ENCODE data around the gene ARL13B. TPM values are rescaled to one million over a fixed set of nuclear protein-coding genes. Genes with fewer than 3 reads are reported as not detected.

ARL13B gene
- total and polyA plus RNA-seq, 3 experiments from 2014 or later: 6.5 to 18.0 (median 13.7) TPM

DNA sequence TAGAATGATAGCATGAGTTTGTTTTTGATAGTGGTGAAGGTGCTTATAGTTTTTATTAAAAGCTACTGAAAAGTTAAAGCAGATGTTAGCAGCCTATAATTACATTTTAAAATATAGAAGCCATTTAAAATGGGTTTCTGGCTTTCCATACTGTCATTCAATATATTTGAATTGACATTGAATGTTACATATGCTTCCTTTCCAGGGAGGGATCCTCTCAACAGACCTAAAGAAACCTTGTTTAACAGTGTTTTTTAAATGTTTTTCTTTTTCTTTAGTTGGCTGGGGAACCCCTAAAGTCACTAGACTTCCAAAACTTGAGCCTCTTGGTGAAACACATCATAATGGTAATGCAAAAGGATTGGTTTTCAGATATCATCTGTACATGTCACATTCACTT is 70.6 kb downstream of the ARL13B start:
- POLR2A ChIA-PET: no interaction called here
- CTCF ChIA-PET: interaction anchor here (0.8 to 2.7 kb wide), 2 partner anchors 12 to 45 kb away, joined by 3 to 9 read pairs; partner anchors contain the start of genes DHFR2 and NSUN3

DNA sequence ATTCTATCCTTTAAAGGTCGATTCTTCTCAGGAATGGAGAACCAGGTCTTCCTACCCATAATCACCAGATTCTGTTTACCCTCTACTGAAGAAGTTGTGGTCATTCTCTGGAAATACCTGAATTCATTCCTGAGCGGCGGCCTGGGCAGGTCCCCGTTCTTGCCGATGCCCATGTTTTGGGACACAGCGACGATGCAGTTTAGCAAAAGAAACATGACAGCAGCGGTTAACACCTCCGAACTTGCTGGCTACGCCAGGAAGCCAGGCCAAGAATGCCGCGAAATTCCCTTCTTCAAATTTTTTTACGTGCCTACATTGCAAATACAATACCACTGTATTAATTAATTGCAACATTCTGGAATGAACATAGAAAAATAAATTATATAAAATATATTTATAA is 81.3 kb downstream of the ARL13B start:
- H3K9me3 Mint-ChIP-seq: no peaks in the 10 kb centered on the region
- POLR2A ChIA-PET: no interaction called here
- CTCF ChIA-PET: interaction anchor here (1.8 to 2.3 kb wide), 2 partner anchors 8 to 56 kb away, joined by 6 to 7 read pairs; no protein-coding TSS in a partner anchor
- no peak overlapping the region for H3K27ac ChIP-seq (ENCODE audit: low read depth, low read length)
- H3K36me3 Mint-ChIP-seq: peaks cover 0 to 47% (median under 1%) of the 10 kb centered on the region in 3 donors
- H3K27me3 ChIP-seq (ENCODE audit: insufficient read depth, low read length, poor library complexity, severe bottlenecking): no peaks in the 10 kb centered on the region
- H3K9me3 ChIP-seq (ENCODE audit: low read length): no peaks in the 10 kb centered on the region
- peaks cover 38 to 58% (median 41%) of the 10 kb centered on the region in 3 donors for H3K4me1 Mint-ChIP-seq
- H3K4me1 ChIP-seq (ENCODE audit: insufficient read depth, low read length): peaks cover 28% of the 10 kb centered on the region
- H3K4me3 ChIP-seq (ENCODE audit: low read length): no peak overlapping the region
- H3K4me3 Mint-ChIP-seq: peak overlapping the region in 1 of 7 donors; percentile 51
- H3K36me3 ChIP-seq (ENCODE audit: insufficient read depth, low read length): no peaks in the 10 kb centered on the region
- no peak for DNase-seq
- H3K27ac Mint-ChIP-seq: peak overlapping the region in 1 of 8 donors; percentile 65
- H3K27me3 Mint-ChIP-seq: no peaks in the 10 kb centered on the region

More for the DNA sequence above, 70.6 kb downstream of the ARL13B start:
- Histone ChIP-seq H3K27me3 (ENCODE audit: insufficient read depth, low read length, poor library complexity, severe bottlenecking) (no peaks in the 10 kb centered on the region), H3K36me3 (ENCODE audit: insufficient read depth, low read length) (no peaks in the 10 kb centered on the region), H3K4me1 (ENCODE audit: insufficient read depth, low read length) (no peaks in the 10 kb centered on the region), H3K9me3 (ENCODE audit: low read length) (no peaks in the 10 kb centered on the region), H3K27ac (ENCODE audit: low read depth, low read length) (no peak overlapping the region), H3K4me3 (ENCODE audit: low read length) (no peak overlapping the region)
- Mint-ChIP-seq H3K27ac (no peak overlapping the region), H3K27me3 (no peaks in the 10 kb centered on the region), H3K4me1 (no peaks in the 10 kb centered on the region), H3K9me3 (no peaks in the 10 kb centered on the region), H3K36me3 (peaks cover 0 to 7% (median 5%) of the 10 kb centered on the region in 3 donors), H3K4me3 (no peak overlapping the region)
- DNase-seq: no peak

DNA sequence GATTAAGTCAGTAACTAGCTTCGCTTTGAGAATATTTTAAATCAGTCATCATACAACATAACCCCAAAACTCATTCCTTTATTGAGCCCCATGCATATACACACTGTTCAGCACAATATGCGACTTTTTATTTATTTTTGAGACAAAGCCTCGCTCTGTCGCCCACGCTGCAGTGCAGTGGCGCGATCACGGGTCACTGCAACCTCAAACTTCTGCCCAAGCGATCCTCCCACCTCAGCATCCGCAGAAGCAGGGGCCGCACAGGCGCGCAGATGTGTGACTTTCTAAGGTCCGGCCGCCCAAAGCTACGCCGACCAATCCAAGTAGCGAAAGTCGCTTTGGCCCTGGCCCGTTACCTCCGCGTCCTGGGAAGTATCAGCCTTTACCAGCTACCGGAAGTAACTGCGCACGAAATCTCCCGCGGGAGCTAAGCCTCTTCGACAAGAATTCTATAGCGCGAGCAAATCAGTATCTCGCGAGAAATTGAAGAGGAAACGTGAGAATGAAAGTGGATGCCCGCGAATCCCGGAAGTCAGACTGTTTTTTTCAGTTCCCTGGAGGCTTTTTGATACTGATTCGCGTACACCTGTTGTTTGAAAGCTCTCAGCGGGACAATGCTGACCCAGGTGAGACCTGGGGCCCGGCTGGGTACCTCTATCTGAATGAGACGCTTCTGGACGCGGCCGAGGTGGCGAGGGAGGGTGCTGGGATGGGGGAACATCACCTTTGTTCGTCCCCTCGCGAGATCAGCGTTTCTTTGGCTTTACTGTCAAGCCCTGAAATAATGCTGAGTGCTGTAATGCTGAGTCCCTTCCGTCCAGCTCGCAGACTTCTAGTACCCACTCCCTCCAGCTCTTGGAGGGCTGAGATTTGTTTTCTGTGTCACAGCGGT is 82.8 kb downstream of the ARL13B start, which contains the start of the genes DHFR2 and NSUN3:
Gene DHFR2, minus strand, starts transcription at position 404 of the 892 bp plus-strand sequence. CDS start 1,405 bp downstream, outside the sequence.
Gene NSUN3, plus strand, starts transcription at position 549 of the 892 bp plus-strand sequence. Its CDS starts 66 bp downstream, at position 615.
- H3K4me1 ChIP-seq (ENCODE audit: insufficient read depth, low read length): peaks cover 28% of the 10 kb centered on the region
- POLR2A ChIA-PET: interaction anchor here (2.3 to 2.4 kb wide), 2 partner anchors 18 to 83 kb away, joined by 8 to 9 read pairs; partner anchors contain the start of gene ARL13B

DNA sequence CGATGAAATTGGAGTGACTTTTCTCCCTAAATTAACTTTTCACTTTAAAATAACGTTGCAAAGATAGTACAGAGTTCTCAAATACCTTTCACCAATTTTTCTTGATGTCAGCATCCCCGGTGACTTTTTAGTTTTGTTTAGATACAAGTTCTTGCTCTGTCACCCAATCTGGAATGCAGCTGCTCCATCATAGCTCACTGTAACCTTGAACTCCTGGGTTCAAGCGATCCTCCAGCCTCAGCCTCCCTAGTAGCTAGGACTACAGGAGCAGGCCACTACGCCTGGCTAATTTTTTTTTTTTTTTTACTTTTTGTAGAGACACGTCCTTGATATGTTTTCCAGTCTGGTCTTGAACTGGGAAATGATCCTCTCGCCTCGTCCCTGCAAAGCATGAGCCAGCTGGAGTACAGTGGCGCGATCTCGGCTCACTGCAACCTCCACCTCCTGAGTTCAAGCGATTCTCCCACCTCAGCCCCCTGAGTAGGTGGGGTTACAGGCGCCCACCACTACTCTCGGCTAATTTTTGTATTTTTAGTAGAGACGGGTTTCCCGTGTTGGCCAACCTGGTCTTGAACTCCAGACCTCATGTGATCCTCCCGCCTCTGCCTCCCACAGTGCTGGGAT is 83.7 kb downstream of the ARL13B start:
- peaks cover 11% of the 10 kb centered on the region for H3K36me3 ChIP-seq (ENCODE audit: insufficient read depth, low read length)
- Mint-ChIP-seq H3K36me3 (peaks cover 3 to 53% (median 5%) of the 10 kb centered on the region in 3 donors), H3K4me3 (peak overlapping the region; percentile 93 to 100 (median 99)), H3K9me3 (no peaks in the 10 kb centered on the region), H3K4me1 (peaks cover 52 to 74% (median 64%) of the 10 kb centered on the region in 3 donors), H3K27me3 (no peaks in the 10 kb centered on the region), H3K27ac (peak overlapping the region; percentile 93 to 100 (median 100))
- no peak for DNase-seq
- CTCF ChIA-PET: interaction anchor here (1.0 to 2.6 kb wide), 3 partner anchors 14 to 84 kb away, joined by 3 to 9 read pairs (median 4); partner anchors contain the start of gene ARL13B
- POLR2A ChIA-PET: interaction anchor here (2.3 to 2.4 kb wide), 2 partner anchors 17 to 84 kb away, joined by 8 to 9 read pairs; partner anchors contain the start of gene ARL13B
- peak overlapping the region; percentile 95 for H3K27ac ChIP-seq (ENCODE audit: low read depth, low read length)
- no peaks in the 10 kb centered on the region for H3K27me3 ChIP-seq (ENCODE audit: insufficient read depth, low read length, poor library complexity, severe bottlenecking)
- no peaks in the 10 kb centered on the region for H3K9me3 ChIP-seq (ENCODE audit: low read length)
- peaks cover 28% of the 10 kb centered on the region for H3K4me1 ChIP-seq (ENCODE audit: insufficient read depth, low read length)
- H3K4me3 ChIP-seq (ENCODE audit: low read length): peak overlapping the region; percentile 84

More for the DNA sequence above, 82.8 kb downstream of the ARL13B start, which contains the start of the genes DHFR2 and NSUN3:
- Mint-ChIP-seq H3K27me3 (no peaks in the 10 kb centered on the region), H3K27ac (peak within 1 kb of the TSS; percentile 93 to 100 (median 100)), H3K4me1 (peaks cover 51 to 72% (median 55%) of the 10 kb centered on the region in 3 donors), H3K9me3 (no peaks in the 10 kb centered on the region), H3K4me3 (peak within 1 kb of the TSS; percentile 93 to 100 (median 99)), H3K36me3 (peaks cover under 1 to 55% (median 5%) of the 10 kb centered on the region in 3 donors)
- CTCF ChIA-PET: interaction anchor here (0.8 to 2.6 kb wide), 5 partner anchors 13 to 83 kb away, joined by 3 to 9 read pairs (median 4); partner anchors contain the start of gene ARL13B
- peak; percentile 72 to 94 (median 91) for DNase-seq
- no peaks in the 10 kb centered on the region for H3K9me3 ChIP-seq (ENCODE audit: low read length)
- H3K27ac ChIP-seq (ENCODE audit: low read depth, low read length): peak within 1 kb of the TSS; percentile 95
- peaks cover 11% of the 10 kb centered on the region for H3K36me3 ChIP-seq (ENCODE audit: insufficient read depth, low read length)
- H3K27me3 ChIP-seq (ENCODE audit: insufficient read depth, low read length, poor library complexity, severe bottlenecking): no peaks in the 10 kb centered on the region
- H3K4me3 ChIP-seq (ENCODE audit: low read length): peak within 1 kb of the TSS; percentile 84

DNA sequence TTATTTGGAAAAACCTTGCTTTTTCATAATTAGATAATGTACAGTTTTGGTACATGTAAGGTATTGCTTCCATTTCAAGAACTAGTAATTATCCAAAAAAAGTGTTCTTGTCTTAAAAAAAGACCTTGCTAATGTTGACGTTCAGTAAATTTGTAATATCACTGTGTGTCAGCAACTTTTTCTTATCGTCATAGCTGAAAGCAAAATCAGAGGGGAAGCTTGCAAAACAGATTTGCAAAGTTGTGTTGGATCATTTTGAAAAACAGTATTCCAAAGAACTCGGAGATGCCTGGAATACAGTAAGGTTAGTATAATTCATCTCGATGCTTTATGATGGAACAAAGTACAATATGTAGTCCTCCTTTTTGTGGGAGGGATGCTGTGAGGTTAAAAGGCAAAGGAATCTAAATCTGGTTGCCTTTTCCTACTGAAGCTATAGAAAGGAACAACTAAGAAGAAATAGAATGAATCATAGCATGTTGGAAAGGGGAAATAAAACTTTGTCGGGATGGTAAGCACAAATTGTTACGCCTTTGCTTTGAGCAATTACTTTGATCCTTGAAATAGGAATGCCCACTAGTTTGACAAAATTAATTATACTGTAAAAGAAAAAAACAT is 84.4 kb downstream of the ARL13B start:
- H3K27ac Mint-ChIP-seq: peak overlapping the region; percentile 93 to 100 (median 100)
- Histone ChIP-seq H3K4me3 (ENCODE audit: low read length) (peak overlapping the region; percentile 84), H3K36me3 (ENCODE audit: insufficient read depth, low read length) (peaks cover 11% of the 10 kb centered on the region), H3K27ac (ENCODE audit: low read depth, low read length) (peak overlapping the region; percentile 95), H3K4me1 (ENCODE audit: insufficient read depth, low read length) (peaks cover 28% of the 10 kb centered on the region), H3K9me3 (ENCODE audit: low read length) (no peaks in the 10 kb centered on the region), H3K27me3 (ENCODE audit: insufficient read depth, low read length, poor library complexity, severe bottlenecking) (no peaks in the 10 kb centered on the region)
- POLR2A ChIA-PET: interaction anchor here (2.3 to 2.4 kb wide), 2 partner anchors 16 to 85 kb away, joined by 8 to 9 read pairs; partner anchors contain the start of gene ARL13B
- no peaks in the 10 kb centered on the region for H3K27me3 Mint-ChIP-seq
- no peak for DNase-seq
- peak overlapping the region; percentile 93 to 100 (median 99) for H3K4me3 Mint-ChIP-seq
- H3K9me3 Mint-ChIP-seq: no peaks in the 10 kb centered on the region
- CTCF ChIA-PET: interaction anchor here (2.6 kb wide), 1 partner anchor 14 kb away, joined by 9 read pairs; no protein-coding TSS in a partner anchor
- peaks cover 3 to 55% (median 8%) of the 10 kb centered on the region in 3 donors for H3K36me3 Mint-ChIP-seq
- H3K4me1 Mint-ChIP-seq: peaks cover 56 to 82% (median 71%) of the 10 kb centered on the region in 3 donors

DNA sequence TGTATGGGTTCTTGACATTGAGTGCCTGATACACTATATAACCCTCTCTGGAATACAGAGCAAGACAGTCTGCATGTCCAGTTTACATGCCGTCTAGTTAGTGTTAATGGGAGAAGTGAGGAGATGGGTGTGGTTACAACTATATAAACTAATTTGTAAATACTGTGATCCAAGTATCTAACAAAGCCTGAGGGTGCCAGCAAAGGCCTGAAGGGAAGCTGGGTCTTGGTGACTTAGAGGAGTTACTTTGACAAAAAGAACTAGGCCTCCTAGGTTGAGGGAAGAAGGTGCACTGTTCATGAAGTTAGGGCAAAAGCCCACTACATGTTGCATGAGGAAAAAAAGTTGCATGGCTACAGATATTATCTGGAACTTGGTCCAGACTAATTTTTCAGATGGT is 85.2 kb downstream of the ARL13B start:
- no peak overlapping the region for H3K4me3 ChIP-seq (ENCODE audit: low read length)
- Mint-ChIP-seq H3K4me3 (peak overlapping the region in 6 of 7 donors; percentile 6 to 78 (median 34)), H3K36me3 (peaks cover 3 to 54% (median 9%) of the 10 kb centered on the region in 3 donors), H3K27ac (peak overlapping the region in 7 of 8 donors; percentile 1 to 91 (median 45)), H3K9me3 (no peaks in the 10 kb centered on the region), H3K4me1 (peaks cover 57 to 86% (median 76%) of the 10 kb centered on the region in 3 donors), H3K27me3 (no peaks in the 10 kb centered on the region)
- peaks cover 28% of the 10 kb centered on the region for H3K4me1 ChIP-seq (ENCODE audit: insufficient read depth, low read length)
- H3K9me3 ChIP-seq (ENCODE audit: low read length): no peaks in the 10 kb centered on the region
- no peaks in the 10 kb centered on the region for H3K27me3 ChIP-seq (ENCODE audit: insufficient read depth, low read length, poor library complexity, severe bottlenecking)
- no peak overlapping the region for H3K27ac ChIP-seq (ENCODE audit: low read depth, low read length)
- CTCF ChIA-PET: no interaction called here
- no peak for DNase-seq
- peaks cover 11% of the 10 kb centered on the region for H3K36me3 ChIP-seq (ENCODE audit: insufficient read depth, low read length)
- POLR2A ChIA-PET: no interaction called here

DNA sequence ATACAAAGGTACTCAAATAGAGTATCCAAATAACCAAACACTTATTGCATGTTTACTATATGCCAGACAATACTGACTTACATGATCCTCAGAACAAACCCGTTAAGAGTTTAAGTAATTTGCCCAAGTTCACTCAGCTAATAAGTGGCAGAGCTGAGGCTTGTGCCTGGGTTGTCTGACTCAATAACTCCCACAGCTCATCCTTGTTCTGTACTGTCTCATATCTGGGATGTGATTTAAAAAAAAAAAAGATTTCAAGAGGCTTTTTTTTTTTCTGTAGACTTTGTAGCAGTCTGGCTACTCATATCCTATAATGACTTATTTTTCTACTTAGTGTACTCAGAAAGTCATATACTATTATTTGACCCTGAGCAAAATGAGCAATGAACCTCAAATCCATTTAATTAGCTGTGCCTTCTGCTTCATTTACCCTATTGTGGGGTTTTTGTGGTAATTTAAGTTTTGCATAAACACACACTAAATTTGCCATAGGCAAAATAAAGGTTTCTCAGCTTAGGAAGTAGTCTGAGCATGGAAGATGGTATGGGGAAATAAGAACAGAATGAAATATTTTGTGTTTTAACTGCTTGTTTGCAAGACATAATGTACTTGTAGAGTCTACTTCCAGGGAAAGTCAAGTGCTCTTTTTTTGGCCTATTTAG is 86.0 kb downstream of the ARL13B start:
- H3K4me1 ChIP-seq (ENCODE audit: insufficient read depth, low read length): peaks cover 28% of the 10 kb centered on the region
- POLR2A ChIA-PET: no interaction called here
- no peaks in the 10 kb centered on the region for H3K27me3 Mint-ChIP-seq

More for the DNA sequence above, 86.0 kb downstream of the ARL13B start:
- Histone ChIP-seq H3K9me3 (ENCODE audit: low read length) (no peaks in the 10 kb centered on the region), H3K36me3 (ENCODE audit: insufficient read depth, low read length) (peaks cover 11% of the 10 kb centered on the region), H3K27ac (ENCODE audit: low read depth, low read length) (no peak overlapping the region), H3K4me3 (ENCODE audit: low read length) (no peak overlapping the region), H3K27me3 (ENCODE audit: insufficient read depth, low read length, poor library complexity, severe bottlenecking) (no peaks in the 10 kb centered on the region)
- no peaks in the 10 kb centered on the region for H3K9me3 Mint-ChIP-seq
- DNase-seq: no peak
- H3K36me3 Mint-ChIP-seq: peaks cover 3 to 50% (median 9%) of the 10 kb centered on the region in 3 donors
- peaks cover 57 to 81% (median 78%) of the 10 kb centered on the region in 3 donors for H3K4me1 Mint-ChIP-seq
- peak overlapping the region in 2 of 7 donors; percentile 10 to 15 for H3K4me3 Mint-ChIP-seq
- CTCF ChIA-PET: no interaction called here
- H3K27ac Mint-ChIP-seq: peak overlapping the region in 5 of 8 donors; percentile 4 to 91 (median 71)

Measured in CD8-positive, alpha-beta memory T cell (primary cell).